Sigmoid colon (tissue), 7 donors: ENCODE data around the gene EFNA3. TPM values are rescaled to one million over a fixed set of nuclear protein-coding genes. Genes with fewer than 3 reads are reported as not detected.

ENCODE experiments used
- DNase-seq: peaks from one replicate; pipeline ENCODE4 v3.0.0-alpha.2; 2019
- H3K27ac ChIP-seq, 4 donors: fragments of 200-600 bp; sonication (generic); one replicate each; pipeline ENCODE4 v1.5.1; 2016 to 2019; ENCODE audit warnings: mild to moderate bottlenecking in 1 of 4
- H3K27me3 ChIP-seq, 3 donors: fragments of 200-600 bp; sonication (generic); one replicate each; pipeline ENCODE4 v1.5.1; 2019; ENCODE audit warnings: mild to moderate bottlenecking in 1 of 3
- H3K36me3 ChIP-seq, 4 donors: fragments of 200-600 bp; sonication (generic); one replicate each; pipeline ENCODE4 v1.5.1; 2016 to 2019
- H3K4me1 ChIP-seq, 4 donors: fragments of 200-600 bp; sonication (generic); one replicate each; pipeline ENCODE4 v1.5.1; 2017 to 2019
- H3K4me3 ChIP-seq, 4 donors: fragments of 200-600 bp; sonication (generic); one replicate each; pipeline ENCODE4 v1.5.1; 2017 to 2019; ENCODE audit warnings: mild to moderate bottlenecking in 2 of 4, moderate library complexity in 1 of 4
- H3K9me3 ChIP-seq, 4 donors: fragments of 200-600 bp in 3 of 4; sonication (generic) in 3 of 4; one replicate each; pipeline versions ENCODE4 v1.5.1 to v1.6.1; 2013 to 2019
- CTCF ChIP-seq, 4 experiments: fragments of 450-650 bp in 3 of 4; fragments of 200-600 bp in 1 of 4; IDR thresholded peaks; one replicate each; pipeline ENCODE4 v1.5.1; 2016 to 2019; ENCODE audit warnings: antibody characterized with exemption in 4 of 4, mild to moderate bottlenecking in 3 of 4, moderate library complexity in 2 of 4
- EP300 ChIP-seq, 4 donors: sonication (generic); formaldehyde crosslinking; IDR thresholded peaks; one replicate each; pipeline ENCODE4 v1.6.1; 2017; ENCODE audit warnings: antibody characterized with exemption in 4 of 4
- POLR2A ChIP-seq, 2 donors: fragments of 450-650 bp; IDR thresholded peaks; one replicate each; pipeline ENCODE4 v1.6.1; 2016; ENCODE audit warnings: antibody characterized with exemption in 2 of 2, mild to moderate bottlenecking in 2 of 2, moderate library complexity in 2 of 2
- POLR2AphosphoS5 ChIP-seq, 4 donors: sonication (generic); formaldehyde crosslinking; IDR thresholded peaks; one replicate each; pipeline ENCODE4 v1.6.1; 2017; ENCODE audit warnings: antibody characterized with exemption in 4 of 4
- WGBS, 2 donors: extraction: QIAGEN DNeasy Blood & Tissue Kit; methylation state at CpG; one replicate each; pipeline ENCODE4 v1.1.7; 2013; 5-methylcytosine and 5-hydroxymethylcytosine counted together
- intact Hi-C: fragments of 100-400 bp; cut with DNase I; formaldehyde crosslinking; loops from one replicate; pipeline ENCODE4 v1.15.1; 2023
- polyA plus RNA-seq, 3 donors: library from polyadenylated mRNA; stranded (reverse); fragments of 200-250 nt; gene quantifications; one replicate each; pipeline ENCODE4 v1.2.3, GENCODE V29; 2013
- total RNA-seq, 4 donors: library from RNA; depleted of rRNA; stranded (reverse); fragments of >200 nt; gene quantifications; one replicate each; pipeline ENCODE4 v1.1.0, GENCODE V29; 2016
- donor health status: healthy with polysubstance abuse.
- donor health status: Bipolar disorder and iron deficiency.
- donor health status: healthy.

The EFNA3 gene
- total and polyA plus RNA-seq, 7 donors, result 0.27 to 9.0 (median 3.0) TPM

- peaks cover 0 to 49% (median 44%) of the 10 kb centered on the region in 4 donors for H3K4me1 ChIP-seq
Observed at GRCh38 chr1:155125511-155125945, 46.9 kb downstream of the EFNA3 start.

GRCh38 chr1:155125946-155126555, 47.4 kb downstream of the EFNA3 start:
- peak overlapping the region; percentile 62 to 65 (median 64) for H3K4me3 ChIP-seq
- intact Hi-C loops, result loop anchor here (2.0 to 5.0 kb wide), 2 partner anchors 35 to 41 kb away; no protein-coding TSS in a partner anchor
- no peaks in the 10 kb centered on the region for H3K9me3 ChIP-seq
- H3K27me3 ChIP-seq, result no peaks in the 10 kb centered on the region
- H3K27ac ChIP-seq, result peak overlapping the region; percentile 87 to 99 (median 98)
- peaks cover 0 to 52% (median 47%) of the 10 kb centered on the region in 4 donors for H3K4me1 ChIP-seq
- TF ChIP-seq POLR2AphosphoS5 (IDR thresholded peaks at IDR 0.05) (peak in 2 of 4 donors; percentile 4 to 49), EP300 (IDR thresholded peaks at IDR 0.05) (no peak)
- no peaks in the 10 kb centered on the region for H3K36me3 ChIP-seq
- DNase-seq, result peak; percentile 89
- 10 to 45% methylated on average over 53 of the region's 53 CpGs for WGBS, 2 donors

More at GRCh38 chr1:155125511-155125945, 46.9 kb downstream of the EFNA3 start:
- H3K27me3 ChIP-seq, result no peaks in the 10 kb centered on the region
- 28 to 66% methylated on average over 11 of the region's 11 CpGs for WGBS, 2 donors
- TF ChIP-seq POLR2A (IDR thresholded peaks at IDR 0.05) (peak in 1 of 2 donors; percentile 16), POLR2AphosphoS5 (IDR thresholded peaks at IDR 0.05) (no peak)
- peak; percentile 66 for DNase-seq
- H3K4me3 ChIP-seq, result no peak overlapping the region
- no peaks in the 10 kb centered on the region for H3K9me3 ChIP-seq
- H3K36me3 ChIP-seq, result no peaks in the 10 kb centered on the region
- peak overlapping the region in 3 of 4 donors; percentile 87 to 99 (median 98) for H3K27ac ChIP-seq
- intact Hi-C loops, result loop anchor here (5.0 kb wide), 1 partner anchor 42 kb away; no protein-coding TSS in a partner anchor

GRCh38 chr1:155126556-155127104, 48.0 kb downstream of the EFNA3 start:
- H3K4me3 ChIP-seq, result peak overlapping the region; percentile 62 to 65 (median 64)
- H3K36me3 ChIP-seq, result peaks cover under 1 to 5% (median 3%) of the 10 kb centered on the region in 4 donors
- H3K9me3 ChIP-seq, result no peaks in the 10 kb centered on the region
- no peak for TF ChIP-seq POLR2A (IDR thresholded peaks at IDR 0.05)
- TF ChIP-seq POLR2AphosphoS5 (IDR thresholded peaks at IDR 0.05), result peak in 1 of 4 donors; percentile 3
- H3K27me3 ChIP-seq, result no peaks in the 10 kb centered on the region
- peak overlapping the region; percentile 87 to 99 (median 98) for H3K27ac ChIP-seq
- peak; percentile 74 for DNase-seq
- intact Hi-C loops, result loop anchor here (2.0 to 5.0 kb wide), 2 partner anchors 36 to 41 kb away; no protein-coding TSS in a partner anchor
- peaks cover 0 to 58% (median 47%) of the 10 kb centered on the region in 4 donors for H3K4me1 ChIP-seq
- 1 to 6% methylated on average over 32 of the region's 32 CpGs for WGBS, 2 donors

GRCh38 chr1:155127105-155127966, 48.7 kb downstream of the EFNA3 start, which contains the start of gene EFNA1:
Gene EFNA1, plus strand, starts transcription at chr1:155127876. Its CDS starts 102 bp downstream, at chr1:155127978.
- peak within 1 kb of the TSS; percentile 62 to 65 (median 64) for H3K4me3 ChIP-seq
- WGBS, 2 donors, result 0% methylated on average over 76 of the region's 76 CpGs
- no peaks in the 10 kb centered on the region for H3K9me3 ChIP-seq
- no peaks in the 10 kb centered on the region for H3K27me3 ChIP-seq
- peak within 1 kb of the TSS; percentile 87 to 99 (median 98) for H3K27ac ChIP-seq
- DNase-seq, result peak; percentile 80
- intact Hi-C loops, result loop anchor here (2.0 to 5.0 kb wide), 2 partner anchors 37 to 40 kb away; no protein-coding TSS in a partner anchor
- H3K4me1 ChIP-seq, result peaks cover 0 to 61% (median 47%) of the 10 kb centered on the region in 4 donors
- peak; percentile 16 to 83 for TF ChIP-seq POLR2A (IDR thresholded peaks at IDR 0.05)
- peak; percentile 36 to 79 (median 73) for TF ChIP-seq POLR2AphosphoS5 (IDR thresholded peaks at IDR 0.05)
- TF ChIP-seq EP300 (IDR thresholded peaks at IDR 0.05), result peak in 1 of 4 donors; percentile 26
- no peak for TF ChIP-seq CTCF (IDR thresholded peaks at IDR 0.05)
- peaks cover 3 to 12% (median 6%) of the 10 kb centered on the region in 4 donors for H3K36me3 ChIP-seq

- no peak for TF ChIP-seq POLR2AphosphoS5 (IDR thresholded peaks at IDR 0.05)
- TF ChIP-seq EP300 (IDR thresholded peaks at IDR 0.05), result no peak
- TF ChIP-seq POLR2A (IDR thresholded peaks at IDR 0.05), result no peak
- no peak for TF ChIP-seq CTCF (IDR thresholded peaks at IDR 0.05)
- no peaks in the 10 kb centered on the region for H3K9me3 ChIP-seq
- H3K4me3 ChIP-seq, result peak overlapping the region; percentile 62 to 65 (median 64)
- no peak for DNase-seq
- peaks cover 0 to 61% (median 47%) of the 10 kb centered on the region in 4 donors for H3K4me1 ChIP-seq
- no peaks in the 10 kb centered on the region for H3K27me3 ChIP-seq
- H3K36me3 ChIP-seq, result peaks cover 6 to 20% (median 7%) of the 10 kb centered on the region in 4 donors
- H3K27ac ChIP-seq, result peak overlapping the region; percentile 87 to 99 (median 98)
- intact Hi-C loops, result loop anchor here (2.0 to 5.0 kb wide), 2 partner anchors 37 to 39 kb away; no protein-coding TSS in a partner anchor
- 1 to 3% methylated on average over 17 of the region's 17 CpGs for WGBS, 2 donors
Observed at GRCh38 chr1:155127967-155128754, 49.5 kb downstream of the EFNA3 start.
